ENCODE results near the gene GIPC2.

DNA sequence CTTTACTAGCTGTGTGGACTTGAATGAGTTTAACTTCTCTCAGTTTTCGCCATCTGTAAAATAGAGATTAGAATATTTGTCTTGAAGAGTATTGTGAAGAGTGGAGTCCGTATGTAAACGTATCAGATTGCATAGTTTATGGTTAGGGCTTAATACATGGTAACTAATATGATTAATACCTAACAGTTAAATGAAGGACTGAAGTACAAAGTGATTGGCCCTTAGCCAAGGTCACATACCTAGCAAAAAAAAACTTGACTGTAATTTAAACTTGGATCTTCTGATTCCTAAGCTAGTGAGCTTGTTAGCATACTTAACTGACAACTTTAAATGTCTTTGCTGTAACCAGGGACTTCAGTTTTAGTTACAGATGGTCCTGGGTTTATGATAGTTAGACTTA lies 1.9 kb downstream of the GIPC2 start:
- TF ChIP-seq POLR2A (IDR thresholded peaks at IDR 0.05; ENCODE audit: low read length) (no peak), GATA1 (IDR thresholded peaks at IDR 0.05; ENCODE audit: low read depth, low read length) (no peak)
